Right cardiac atrium (tissue), 5 donors: ENCODE measurements around the gene GREB1. TPM values are rescaled to one million over a fixed set of nuclear protein-coding genes. Genes with fewer than 3 reads are reported as not detected.
A peak's percentile ranks its signal among the peaks of the same experiment; 100 is the strongest.

Experiments
- ATAC-seq, 2 donors: fragments of 200-7000 bp; cut with Tn5 transposase; one replicate each; pipeline versions ENCODE4 v1.8.0 to v1.9.1; 2020; ENCODE audit warnings: moderate library complexity in 2 of 2, mild to moderate bottlenecking in 1 of 2
- DNase-seq, 3 donors: peaks; one replicate each; pipeline ENCODE4 v3.0.0-alpha.2; 2020
- H3K27ac ChIP-seq: one replicate; pipeline ENCODE4 v1.5.1; 2013; ENCODE audit warnings: mild to moderate bottlenecking, low read length, control low read depth, moderate library complexity
- H3K27me3 ChIP-seq: one replicate; pipeline ENCODE4 v1.6.1; 2013; ENCODE audit not compliant: control insufficient read depth, insufficient read depth
- H3K4me1 ChIP-seq: one replicate; pipeline ENCODE4 v1.6.1; 2013; ENCODE audit warnings: low read length; ENCODE audit not compliant: control insufficient read depth, insufficient read depth
- H3K4me3 ChIP-seq: one replicate; pipeline ENCODE4 v1.5.1; 2013; ENCODE audit warnings: low read length, control low read depth
- H3K9me3 ChIP-seq: one replicate; pipeline ENCODE4 v1.6.1; 2013; ENCODE audit warnings: low read length; ENCODE audit not compliant: control insufficient read depth
- WGBS: extraction: QIAGEN DNeasy Blood & Tissue Kit; methylation state at CpG from one replicate; pipeline ENCODE4 v1.1.7; 2013; 5-methylcytosine and 5-hydroxymethylcytosine counted together
- intact Hi-C, 4 donors: fragments of 100-400 bp; cut with DNase I; formaldehyde crosslinking; loops; one replicate each; pipeline versions ENCODE4 v1.11.0 to v1.14.0; 2022 to 2023
- polyA plus RNA-seq: library from polyadenylated mRNA; stranded (reverse); fragments of 200-250 nt; gene quantifications from one replicate; pipeline ENCODE4 v1.2.3, GENCODE V29; 2013
- total RNA-seq, 4 donors: library from RNA; stranded (reverse); fragmentation: NEBNext Ultra II Directional; extraction: Animal tissue kit (Norgen Biotek cat#: 25700); gene quantifications; one replicate each; pipeline ENCODE4 v1.2.1, GENCODE V29; 2021
- donor health status: healthy with polysubstance abuse.
- donor health status: DM: no; HTN: yes; CAD: no.
- donor health status: DM: no; HTN: no; CAD: no.
- donor health status: DM: no; HTN: yes; CAD: no; lungs with severe emphysema.
- donor health status: DM: yes; HTN: yes; CAD: no.

The GREB1 gene
- total and polyA plus RNA-seq, 5 donors = 4.6 to 17.7 (median 10.7) TPM

DNA sequence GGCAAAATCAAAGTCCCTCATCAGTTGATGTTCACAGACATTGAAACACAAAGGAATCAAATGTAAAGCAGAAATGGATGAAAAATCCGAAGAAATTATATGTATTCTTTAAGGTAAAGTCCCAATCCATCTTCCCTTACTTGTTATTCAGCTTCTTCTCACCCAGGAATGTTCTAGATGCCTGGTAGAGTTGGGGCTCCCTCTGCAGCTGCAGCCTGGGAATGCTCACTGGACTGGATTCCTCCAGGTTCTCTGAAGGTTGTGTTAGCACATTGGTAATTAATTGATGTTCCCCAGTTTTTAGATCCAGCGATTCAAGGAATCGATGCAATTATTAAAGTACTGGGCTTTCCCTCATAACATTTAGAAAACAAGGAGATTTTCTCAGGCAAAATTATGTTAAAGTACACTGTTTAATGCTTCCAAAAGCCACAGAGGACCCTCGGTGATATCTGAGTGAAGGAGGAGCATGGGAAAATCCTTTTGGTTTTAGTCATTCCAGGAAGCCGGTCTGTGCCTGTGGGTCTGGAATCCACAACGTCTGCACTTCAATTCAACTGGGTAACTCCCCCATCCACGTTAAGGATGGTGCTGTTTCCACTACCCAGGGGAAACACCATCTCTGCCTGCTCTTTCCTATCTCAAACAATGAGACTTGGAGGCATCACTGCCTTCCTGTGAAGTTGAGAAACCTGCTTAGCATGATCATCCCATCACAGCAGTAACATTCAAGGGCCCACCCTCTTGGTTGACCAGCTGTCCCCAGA, 114.2 kb downstream of the GREB1 start:
- intact Hi-C loops = no loop called here
- DNase-seq (no peak), ATAC-seq (no peak)
- Histone ChIP-seq H3K4me1 (no peaks in the 10 kb centered on the region), H3K9me3 (no peaks in the 10 kb centered on the region), H3K4me3 (no peak overlapping the region), H3K27ac (no peak overlapping the region), H3K27me3 (no peaks in the 10 kb centered on the region)
- WGBS = 62% methylated on average over 7 of the region's 7 CpGs

- H3K9me3 ChIP-seq = no peaks in the 10 kb centered on the region
- no peak for DNase-seq
- no peaks in the 10 kb centered on the region for H3K4me1 ChIP-seq
- intact Hi-C loops = no loop called here
- H3K27ac ChIP-seq = no peak overlapping the region
- ATAC-seq = no peak
- no peak overlapping the region for H3K4me3 ChIP-seq
- no peaks in the 10 kb centered on the region for H3K27me3 ChIP-seq
- 54% methylated on average over 2 of the region's 2 CpGs for WGBS
These were observed 115.2 kb downstream of the GREB1 start for GRCh38 chr2:11649093-11649492.

GRCh38 chr2:11651856-11652548, 118.2 kb downstream of the GREB1 start:
- no peaks in the 10 kb centered on the region for H3K4me1 ChIP-seq
- H3K27ac ChIP-seq = no peak overlapping the region
- 69% methylated on average over 5 of the region's 5 CpGs for WGBS
- no peaks in the 10 kb centered on the region for H3K27me3 ChIP-seq
- no peak for ATAC-seq
- H3K9me3 ChIP-seq = no peaks in the 10 kb centered on the region
- intact Hi-C loops = no loop called here
- no peak overlapping the region for H3K4me3 ChIP-seq
- DNase-seq = no peak

DNA sequence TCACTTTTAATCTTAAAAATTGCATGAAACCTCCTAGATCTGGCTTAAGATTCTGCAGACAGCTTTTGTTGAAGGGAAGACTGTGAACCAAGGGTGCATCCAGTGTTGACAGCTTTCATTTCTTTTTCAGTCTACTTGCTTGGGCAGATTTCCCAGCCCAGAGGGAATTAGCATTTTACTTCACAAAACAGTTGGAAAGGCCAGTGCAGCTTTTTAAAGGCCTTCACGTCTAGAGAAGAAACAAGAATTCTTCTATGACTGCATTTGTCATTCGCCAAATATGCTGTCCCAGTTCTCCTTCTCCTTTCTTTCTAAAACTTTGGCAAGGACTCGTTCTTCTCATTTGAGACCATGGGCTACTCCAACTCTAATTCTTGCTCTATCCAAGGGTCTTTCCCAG, 118.7 kb downstream of the GREB1 start:
- H3K27ac ChIP-seq = no peak overlapping the region
- intact Hi-C loops = no loop called here
- no peaks in the 10 kb centered on the region for H3K27me3 ChIP-seq
- WGBS = 52% methylated on average over 3 of the region's 3 CpGs
- peak in 1 of 2 donors; percentile 36 for ATAC-seq
- H3K9me3 ChIP-seq = no peaks in the 10 kb centered on the region
- H3K4me1 ChIP-seq = no peaks in the 10 kb centered on the region
- H3K4me3 ChIP-seq = no peak overlapping the region
- DNase-seq = no peak

GRCh38 chr2:11655495-11655894, 121.7 kb downstream of the GREB1 start:
- DNase-seq (no peak), ATAC-seq (no peak)
- no peaks in the 10 kb centered on the region for H3K9me3 ChIP-seq
- intact Hi-C loops = no loop called here
- 91% methylated on average over 4 of the region's 4 CpGs for WGBS
- H3K4me3 ChIP-seq = no peak overlapping the region
- no peak overlapping the region for H3K27ac ChIP-seq
- no peaks in the 10 kb centered on the region for H3K27me3 ChIP-seq
- no peaks in the 10 kb centered on the region for H3K4me1 ChIP-seq

- 94% methylated on average over 1 of the region's 1 CpG for WGBS
- no peak for ATAC-seq
- no peak for DNase-seq
These were observed 122.4 kb downstream of the GREB1 start for GRCh38 chr2:11656252-11656651.

DNA sequence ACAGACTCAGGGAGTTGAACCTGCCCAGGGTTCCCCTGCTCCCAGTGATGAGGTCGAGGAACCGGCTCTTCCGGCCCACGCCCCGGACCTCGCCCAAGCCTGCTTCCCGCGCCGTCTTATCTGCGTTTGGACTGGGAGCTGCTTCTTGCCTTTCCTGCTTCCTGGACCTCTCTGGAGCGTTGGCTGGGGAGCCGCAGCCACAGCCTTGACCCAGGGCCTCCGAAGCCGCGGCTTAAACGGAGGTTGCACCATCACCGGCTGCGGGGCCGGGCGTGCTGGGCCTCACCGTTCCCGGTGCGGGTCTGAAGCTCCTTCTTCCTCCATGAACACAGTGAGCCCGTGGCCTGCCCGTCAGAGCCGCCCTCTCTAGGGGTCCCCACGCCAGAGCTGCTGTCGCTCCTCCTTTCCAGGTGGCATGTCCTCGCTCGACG, 122.8 kb downstream of the GREB1 start:
- ATAC-seq (peak; percentile 40 to 87), DNase-seq (peak; percentile 37 to 70 (median 64))
- WGBS = 69% methylated on average over 31 of the region's 31 CpGs
- Histone ChIP-seq H3K9me3 (no peaks in the 10 kb centered on the region), H3K27ac (no peak overlapping the region), H3K4me1 (no peaks in the 10 kb centered on the region), H3K4me3 (no peak overlapping the region), H3K27me3 (no peaks in the 10 kb centered on the region)
- intact Hi-C loops = no loop called here

More at GRCh38 chr2:11656252-11656651, 122.4 kb downstream of the GREB1 start:
- Histone ChIP-seq H3K27ac (no peak overlapping the region), H3K27me3 (no peaks in the 10 kb centered on the region), H3K4me3 (no peak overlapping the region), H3K9me3 (no peaks in the 10 kb centered on the region), H3K4me1 (no peaks in the 10 kb centered on the region)
- intact Hi-C loops = no loop called here

DNA sequence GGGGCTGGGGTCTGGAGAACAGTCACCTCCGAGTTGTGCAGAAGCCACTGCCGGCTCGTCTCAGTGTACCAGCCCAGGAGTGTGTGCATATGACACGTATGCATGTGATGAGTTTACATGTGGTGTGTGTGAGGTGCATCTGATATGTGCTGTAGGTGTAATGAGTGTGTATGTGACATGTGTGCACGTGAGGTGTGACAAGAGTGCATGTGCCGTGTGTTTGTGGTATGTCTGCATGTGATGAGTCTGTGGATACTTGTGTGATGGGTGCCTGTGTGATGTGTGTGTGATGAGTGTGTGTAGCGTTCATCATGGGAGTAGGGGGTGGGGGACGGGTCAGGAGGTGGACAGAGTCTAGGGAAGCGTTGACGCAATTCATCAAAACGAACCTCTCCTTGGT, 123.3 kb downstream of the GREB1 start:
- Histone ChIP-seq H3K27ac (no peak overlapping the region), H3K9me3 (no peaks in the 10 kb centered on the region), H3K4me3 (no peak overlapping the region), H3K4me1 (no peaks in the 10 kb centered on the region), H3K27me3 (no peaks in the 10 kb centered on the region)
- 90% methylated on average over 11 of the region's 11 CpGs for WGBS
- no peak for ATAC-seq
- DNase-seq = no peak
- intact Hi-C loops = no loop called here

DNA sequence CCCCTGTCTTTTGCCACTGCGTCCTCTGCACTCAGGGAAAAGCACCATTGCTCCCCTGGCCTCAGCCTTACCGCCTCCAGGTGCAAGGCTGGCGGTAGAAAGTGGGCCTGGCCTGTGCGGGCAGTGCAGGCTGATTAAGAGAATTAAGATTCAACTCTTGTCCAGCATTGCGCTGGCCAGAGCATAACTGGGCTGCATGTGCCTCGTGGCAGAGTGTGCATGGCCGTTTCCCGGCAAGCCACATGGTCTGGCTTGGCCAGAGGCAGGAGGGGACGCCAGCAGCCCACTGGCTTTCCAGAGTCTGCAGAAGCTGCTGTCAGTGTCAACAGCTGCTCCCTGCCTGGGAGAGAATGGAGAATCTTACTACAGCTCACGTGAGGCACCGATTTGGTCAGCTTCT, 123.8 kb downstream of the GREB1 start:
- Histone ChIP-seq H3K4me3 (no peak overlapping the region), H3K4me1 (no peaks in the 10 kb centered on the region), H3K27me3 (no peaks in the 10 kb centered on the region), H3K9me3 (no peaks in the 10 kb centered on the region), H3K27ac (no peak overlapping the region)
- ATAC-seq (no peak), DNase-seq (no peak)
- WGBS = 79% methylated on average over 11 of the region's 11 CpGs
- intact Hi-C loops = no loop called here

DNA sequence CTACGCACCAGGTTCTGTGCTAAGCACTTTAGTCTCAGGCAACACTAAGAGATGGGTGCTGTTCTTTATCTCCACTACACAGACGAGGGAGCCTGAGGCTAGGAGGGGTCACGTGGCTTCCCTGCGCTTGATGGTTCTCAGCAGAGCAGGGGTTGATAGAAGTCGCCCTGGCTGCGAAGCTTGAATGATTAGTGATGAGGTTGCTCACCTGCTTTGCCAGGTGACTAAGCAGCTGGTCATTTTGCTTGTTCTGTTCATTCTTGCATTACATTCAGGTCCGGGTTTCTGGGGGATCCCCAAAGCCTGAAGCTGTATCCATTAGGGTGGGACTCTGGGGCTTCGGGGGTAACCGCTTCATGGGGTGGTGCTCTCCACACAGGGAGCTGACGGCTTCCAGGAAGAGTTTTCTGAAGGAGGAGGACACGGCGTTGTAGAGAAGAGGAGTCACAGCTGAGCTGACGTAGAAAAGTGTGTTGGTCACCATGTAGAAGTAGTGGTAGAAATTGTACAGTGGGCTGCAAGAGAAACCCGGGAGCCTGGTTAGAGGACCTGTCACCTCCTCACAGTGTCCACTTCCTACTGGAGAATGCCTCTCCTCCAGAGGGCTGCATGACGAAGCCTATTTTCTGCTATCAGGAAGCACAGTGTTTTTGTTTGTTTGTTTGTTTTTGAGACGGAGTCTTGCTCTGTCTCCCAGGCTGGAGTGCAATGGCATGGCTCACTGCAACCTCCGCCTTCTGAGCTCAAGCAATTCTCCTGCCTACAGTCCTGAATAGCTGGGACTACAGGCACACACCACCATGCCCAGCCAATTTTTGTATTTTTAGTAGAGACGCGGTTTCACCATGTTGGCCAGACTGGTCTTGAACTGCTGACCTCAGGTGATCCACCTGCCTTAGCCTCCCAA, 124.6 kb downstream of the GREB1 start:
- DNase-seq (no peak), ATAC-seq (no peak)
- Histone ChIP-seq H3K4me1 (no peaks in the 10 kb centered on the region), H3K27ac (no peak overlapping the region), H3K4me3 (no peak overlapping the region), H3K27me3 (no peaks in the 10 kb centered on the region), H3K9me3 (no peaks in the 10 kb centered on the region)
- intact Hi-C loops = no loop called here
- WGBS = 82% methylated on average over 19 of the region's 19 CpGs

DNA sequence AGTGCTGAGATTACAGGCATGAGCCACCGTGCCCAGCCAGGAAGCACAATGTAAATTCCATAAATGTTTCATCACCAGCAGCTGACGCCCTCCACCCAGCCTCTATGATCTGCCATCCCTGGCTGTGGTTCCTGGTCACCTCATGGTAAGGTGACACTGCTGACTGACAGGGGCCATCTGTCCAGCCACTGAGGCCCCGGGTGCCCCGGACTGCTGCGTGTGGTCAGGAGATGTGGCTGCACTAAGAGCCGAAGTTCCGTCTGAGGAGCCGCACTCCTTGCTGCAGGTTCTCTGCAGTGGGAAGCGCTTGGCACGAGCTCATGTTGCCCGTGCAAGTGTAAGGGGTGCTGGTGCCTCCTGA, 125.2 kb downstream of the GREB1 start:
- no peak overlapping the region for H3K27ac ChIP-seq
- H3K9me3 ChIP-seq = no peaks in the 10 kb centered on the region
- 80% methylated on average over 11 of the region's 11 CpGs for WGBS

More for the DNA sequence above, 125.2 kb downstream of the GREB1 start:
- Histone ChIP-seq H3K4me1 (no peaks in the 10 kb centered on the region), H3K27me3 (no peaks in the 10 kb centered on the region), H3K4me3 (no peak overlapping the region)
- no peak for DNase-seq
- ATAC-seq = no peak
- intact Hi-C loops = no loop called here
